Right forelimb (tissue), 1 donor: ENCODE measurements around the gene STMN3.
"Not testable (repeated sequence)": the region's sequence is repeated elsewhere in the genome, so short reads cannot be mapped to it uniquely, and the experiment has no call there.

Experiments used
- DNase-seq: peaks from one replicate; pipeline ENCODE4 v3.0.0-alpha.2; 2018

STMN3 gene

GRCh38 chr20:63602321-63602720 is 50.9 kb downstream of the STMN3 start:
- no peak for DNase-seq

GRCh38 chr20:63601679-63602078 is 51.5 kb downstream of the STMN3 start:
- DNase-seq = not testable (repeated sequence)

- no peak for DNase-seq
Observed at GRCh38 chr20:63599396-63600050, 53.7 kb downstream of the STMN3 start.

DNA sequence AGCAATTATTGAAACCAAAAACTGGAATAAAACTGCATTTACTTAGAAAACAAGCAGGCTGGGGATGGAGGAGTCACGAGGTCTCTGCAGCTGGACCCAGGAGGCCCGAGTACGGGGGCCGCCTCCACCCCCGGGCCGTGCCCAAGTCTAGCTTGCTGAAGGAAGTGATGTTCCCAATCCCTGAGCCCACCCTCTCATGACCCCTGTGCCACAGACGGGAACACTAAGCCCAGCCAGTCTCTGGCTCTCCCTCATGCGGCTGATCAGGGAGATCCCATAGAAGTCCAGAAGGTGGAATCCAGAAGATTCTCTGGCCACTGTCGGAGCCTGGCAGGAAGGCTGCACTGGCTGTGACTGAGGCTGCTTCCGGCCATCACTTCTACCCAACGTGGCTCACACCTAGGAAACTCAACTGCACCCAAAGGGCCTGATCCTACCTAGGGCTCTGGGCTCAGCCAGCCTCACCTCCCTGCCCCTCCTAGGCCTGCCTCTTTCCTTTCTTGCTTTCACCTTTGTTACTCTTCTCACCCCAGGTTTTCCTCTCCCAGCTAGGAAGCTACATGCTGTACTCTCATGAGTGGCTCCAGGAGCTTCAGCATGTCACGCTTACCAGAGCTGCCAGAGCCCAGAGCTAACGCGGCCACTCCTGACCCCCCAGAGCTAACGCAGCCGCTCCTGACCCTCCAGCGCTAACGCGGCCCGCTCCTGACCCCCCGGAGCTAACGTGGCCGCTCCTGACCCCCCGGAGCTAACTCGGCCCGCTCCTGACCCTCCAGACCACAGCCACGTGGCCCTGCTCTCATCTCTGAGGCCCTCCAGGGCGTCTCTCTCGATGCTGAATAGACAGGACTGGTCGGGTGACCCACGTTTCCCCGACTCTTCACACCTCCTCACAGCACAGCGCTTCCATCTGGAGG is 54.5 kb downstream of the STMN3 start:
- DNase-seq = no peak

DNA sequence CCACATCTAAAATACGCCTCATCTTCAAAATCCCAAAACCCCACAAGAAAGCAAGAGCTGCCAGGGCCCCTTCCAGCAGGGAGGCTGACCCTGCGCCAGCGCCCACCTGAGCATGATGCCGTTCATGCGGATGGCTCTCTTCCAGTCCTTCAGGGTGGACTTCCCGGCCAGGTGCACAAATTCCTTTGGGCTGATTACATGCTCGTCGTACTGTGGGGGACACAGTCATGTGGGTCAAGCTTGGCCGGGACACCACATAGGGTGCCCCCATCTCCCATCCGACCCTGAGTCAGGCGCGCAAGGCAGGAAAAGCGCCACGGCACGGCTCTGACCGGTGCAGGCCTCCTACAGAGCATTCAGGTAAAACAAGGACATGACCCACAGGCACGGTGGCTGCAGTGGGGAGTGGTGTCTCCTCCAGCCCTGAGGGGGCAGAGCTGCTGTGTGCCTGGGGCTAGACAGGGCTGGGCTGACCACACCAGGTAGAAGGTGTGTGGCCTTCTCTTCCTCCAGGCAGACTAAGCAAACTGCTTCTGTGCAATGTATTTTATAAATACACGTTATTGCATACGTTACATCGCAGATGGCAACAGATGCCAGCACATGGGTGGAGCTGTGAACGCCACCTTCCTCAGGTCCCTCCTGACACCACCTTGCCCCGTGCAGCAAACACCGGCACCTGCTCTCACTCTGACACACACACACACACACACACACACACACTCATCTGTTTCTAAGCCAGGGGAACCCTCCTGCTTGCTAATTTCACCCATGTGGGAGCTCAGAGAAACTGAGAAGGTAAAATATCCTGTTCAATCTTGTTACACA is 55.4 kb downstream of the STMN3 start:
- no peak for DNase-seq

GRCh38 chr20:63596423-63596822 is 56.8 kb downstream of the STMN3 start:
- DNase-seq = no peak

- no peak for DNase-seq
Observed at GRCh38 chr20:63595416-63596127, 57.7 kb downstream of the STMN3 start.

GRCh38 chr20:63594043-63594561 is 59.1 kb downstream of the STMN3 start:
- DNase-seq = no peak

DNA sequence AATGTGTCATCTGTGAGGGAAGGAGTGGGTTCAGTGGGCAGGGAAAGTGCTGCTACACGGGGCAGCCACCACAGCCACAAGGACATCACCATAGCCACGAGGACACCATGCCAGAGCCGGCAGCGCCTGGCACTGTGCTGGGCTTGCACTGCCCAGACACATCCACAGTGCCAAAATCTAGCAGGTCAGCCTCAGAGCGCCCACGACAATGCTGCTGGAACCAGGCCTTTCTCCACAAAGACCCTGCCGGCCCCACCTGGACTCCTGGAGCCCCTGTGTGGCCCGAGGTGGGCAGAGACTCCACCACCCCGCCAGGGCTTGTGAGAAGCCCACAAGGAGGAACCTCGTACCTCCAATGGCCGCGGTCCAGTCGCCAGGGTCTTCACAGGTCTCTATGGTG is 60.6 kb downstream of the STMN3 start:
- no peak for DNase-seq

DNA sequence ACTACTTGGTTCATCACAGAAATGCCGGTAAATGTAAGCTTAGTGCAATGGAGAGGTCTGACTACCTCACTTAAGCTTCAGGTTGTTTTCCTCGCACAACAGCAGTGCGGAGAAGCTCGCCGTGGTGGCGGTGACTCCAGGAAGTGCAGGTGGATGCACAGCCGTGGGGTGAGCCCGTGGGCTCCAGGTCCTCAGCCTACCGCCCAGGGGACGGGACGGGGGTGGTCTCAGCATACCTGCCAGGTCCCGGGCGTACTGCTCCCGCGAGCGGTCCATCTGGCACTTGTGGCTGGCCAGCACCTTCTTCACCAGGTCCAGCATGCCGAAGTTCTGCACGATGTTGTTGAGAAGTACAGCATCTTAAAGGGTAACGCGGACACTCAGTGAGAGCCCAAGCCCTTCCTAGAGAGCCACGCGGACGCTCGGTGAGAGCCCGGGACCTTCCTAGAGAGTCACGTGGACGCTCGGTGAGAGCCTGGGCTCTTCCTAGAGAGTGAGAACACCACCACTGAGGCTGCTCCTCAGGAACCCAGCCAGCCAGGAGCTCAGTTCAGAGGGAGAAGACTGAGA is 61.4 kb downstream of the STMN3 start:
- DNase-seq = no peak

DNA sequence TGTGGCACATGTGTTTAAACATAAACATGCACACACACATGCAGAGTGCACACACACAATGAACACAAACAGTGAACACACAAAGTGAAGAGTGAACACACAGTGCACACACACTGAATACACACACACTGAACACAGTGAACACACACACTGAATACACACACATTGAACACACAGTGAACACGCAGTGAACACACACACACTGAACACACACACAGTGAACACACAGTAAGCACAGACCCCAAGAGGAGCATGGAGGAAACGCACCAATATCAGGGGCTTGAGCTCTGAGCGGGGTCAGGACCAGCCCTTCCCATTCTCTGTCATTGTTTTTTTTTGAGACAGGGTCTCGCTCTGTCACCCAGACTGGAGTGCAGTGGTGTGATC is 62.1 kb downstream of the STMN3 start:
- no peak for DNase-seq

GRCh38 chr20:63590218-63591146 is 62.7 kb downstream of the STMN3 start:
- no peak for DNase-seq
